UCSD-AML1 (cell line): ENCODE measurements around the gene AKAP13.

Experiments used
- DNase-seq: peaks from one replicate; lab custom pipeline; 2025; ENCODE audit not compliant: unreplicated experiment; lab: John Stamatoyannopoulos, UW

AKAP13 gene

DNA sequence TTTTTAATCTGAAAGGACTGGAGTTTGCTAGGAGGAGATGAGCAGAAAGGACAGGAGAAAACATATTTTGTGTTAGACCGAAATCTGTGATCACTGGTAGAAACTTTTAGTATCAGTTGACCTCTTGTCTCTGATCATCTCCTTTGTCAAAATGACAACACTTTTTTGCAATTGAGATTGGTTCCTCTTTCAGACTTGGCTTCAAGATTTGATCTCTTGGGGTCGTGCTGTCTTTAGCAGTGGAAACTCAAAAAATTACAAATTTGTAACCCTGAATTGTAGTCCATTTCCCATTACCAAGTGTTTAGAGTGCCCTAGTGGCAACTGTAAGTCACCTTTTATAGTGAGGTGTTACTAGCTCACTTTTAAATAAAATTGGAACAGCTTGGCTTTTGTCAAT is 306.9 kb downstream of the AKAP13 start:
- DNase-seq: no peak

- DNase-seq: no peak
These were observed 308.3 kb downstream of the AKAP13 start for GRCh38 chr15:85688711-85689110.

DNA sequence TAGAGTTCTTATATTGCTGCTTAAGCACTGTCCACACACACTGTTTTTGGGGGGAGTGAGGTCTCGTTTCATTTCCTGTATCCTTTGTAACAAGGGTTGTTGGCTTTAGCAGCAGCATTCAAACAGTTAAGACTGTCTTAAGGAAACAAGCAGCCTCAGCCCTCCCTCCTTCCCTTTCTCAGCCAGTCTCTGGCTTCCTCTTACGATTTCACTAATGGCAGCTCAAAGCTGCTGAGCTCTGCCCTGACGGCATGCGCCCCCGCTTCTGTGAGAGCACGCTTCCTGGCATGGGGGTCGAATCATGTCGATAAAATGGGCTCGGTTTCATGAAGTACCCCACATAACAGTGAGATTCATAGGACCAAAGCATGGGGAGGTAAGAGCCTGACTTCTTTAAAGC is 309.3 kb downstream of the AKAP13 start:
- peak; percentile 64 for DNase-seq

DNA sequence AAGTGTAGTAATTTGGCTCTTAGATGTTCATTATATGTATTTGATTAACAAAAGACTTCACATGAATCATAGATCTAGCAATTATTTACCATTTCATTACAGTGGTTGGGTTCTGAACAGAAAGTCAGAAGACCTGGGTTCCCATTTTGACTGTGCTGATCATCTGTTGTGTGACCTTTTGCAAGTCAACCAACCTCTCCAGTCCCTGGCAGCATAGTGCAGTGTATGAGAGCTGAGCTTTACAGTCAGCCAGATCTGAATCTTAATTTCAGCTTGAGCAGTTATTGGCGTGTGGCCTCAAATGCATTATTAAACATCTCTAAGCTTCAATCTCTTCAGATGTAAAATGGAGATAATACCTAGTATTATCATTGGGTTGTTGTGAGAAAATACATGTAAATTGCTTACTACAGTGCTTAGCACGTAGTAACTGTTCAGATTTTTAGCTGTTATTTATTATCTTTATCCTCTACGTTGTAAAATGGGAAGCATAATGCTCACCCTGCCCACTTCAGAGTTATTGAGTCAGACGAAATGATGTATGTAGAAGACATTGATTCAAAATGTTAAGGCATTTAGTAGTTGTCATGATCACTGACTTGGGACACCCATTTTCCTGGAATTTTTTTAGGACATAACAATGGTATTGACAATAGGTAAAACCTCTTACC is 310.3 kb downstream of the AKAP13 start:
- DNase-seq: no peak

GRCh38 chr15:85691350-85692240 is 311.2 kb downstream of the AKAP13 start:
- peak; percentile 23 for DNase-seq

DNA sequence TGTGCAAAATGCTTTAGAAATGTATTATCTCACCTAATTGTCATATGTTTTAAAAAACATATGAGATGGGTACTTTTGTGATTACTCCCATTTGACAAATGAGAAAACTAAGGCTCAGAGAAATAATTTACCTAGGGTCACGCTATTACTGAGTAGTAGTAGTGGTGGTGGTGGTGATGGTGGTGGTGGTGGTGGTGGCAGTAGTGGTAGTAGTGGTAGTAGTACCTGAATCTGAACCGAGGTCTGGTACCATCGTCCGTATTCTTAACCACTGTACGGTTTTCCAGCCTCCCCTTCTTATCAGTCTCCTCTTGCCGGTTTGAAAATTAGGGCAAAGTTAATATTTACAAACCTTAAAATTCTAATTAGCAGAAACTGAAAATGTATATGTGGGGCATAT is 311.9 kb downstream of the AKAP13 start:
- no peak for DNase-seq

GRCh38 chr15:85692873-85693272 is 312.5 kb downstream of the AKAP13 start:
- DNase-seq: no peak

- DNase-seq: no peak
These were observed 312.9 kb downstream of the AKAP13 start for GRCh38 chr15:85693277-85693676.

- no peak for DNase-seq
These were observed 313.7 kb downstream of the AKAP13 start for GRCh38 chr15:85694091-85694490.

GRCh38 chr15:85700767-85701166 is 320.4 kb downstream of the AKAP13 start:
- DNase-seq: no peak

DNA sequence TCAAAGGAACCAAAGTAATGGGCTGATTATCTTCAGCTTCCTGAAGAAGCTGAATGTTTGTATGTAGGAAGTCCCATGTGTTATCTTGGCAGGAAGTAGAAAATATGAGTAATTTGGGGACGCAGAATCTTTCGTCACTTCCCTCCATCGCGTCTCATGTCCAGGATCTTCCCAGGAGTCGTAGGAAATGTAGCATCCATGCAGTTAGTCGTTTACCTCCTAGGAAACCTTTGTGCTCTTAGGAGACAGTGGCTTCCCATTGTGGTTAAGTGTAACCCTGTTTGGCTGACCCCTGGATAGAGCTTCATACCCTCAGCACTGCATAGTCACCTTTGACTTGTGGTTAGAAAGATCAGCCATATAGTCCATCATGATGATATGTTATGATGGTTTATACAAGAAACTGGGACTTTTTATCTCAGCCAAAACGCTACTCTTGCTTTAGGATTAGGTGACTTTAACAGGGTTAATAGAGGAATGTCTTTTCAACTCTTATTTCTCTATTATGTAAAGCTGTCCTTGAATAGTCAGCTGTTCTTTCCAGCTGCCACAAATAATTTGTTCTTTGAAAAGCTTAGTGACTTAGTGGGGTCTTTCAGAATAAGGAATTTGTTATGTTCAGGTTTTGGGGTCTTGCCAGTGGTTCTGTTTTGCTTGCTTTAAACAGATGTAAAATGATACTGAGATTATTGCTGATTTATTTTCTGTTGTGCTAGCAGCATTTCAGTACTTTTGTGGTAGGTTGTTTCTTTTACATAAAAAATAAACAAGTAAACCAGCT is 322.1 kb downstream of the AKAP13 start:
- DNase-seq: peak; percentile 21

GRCh38 chr15:85704066-85704465 is 323.7 kb downstream of the AKAP13 start:
- no peak for DNase-seq

DNA sequence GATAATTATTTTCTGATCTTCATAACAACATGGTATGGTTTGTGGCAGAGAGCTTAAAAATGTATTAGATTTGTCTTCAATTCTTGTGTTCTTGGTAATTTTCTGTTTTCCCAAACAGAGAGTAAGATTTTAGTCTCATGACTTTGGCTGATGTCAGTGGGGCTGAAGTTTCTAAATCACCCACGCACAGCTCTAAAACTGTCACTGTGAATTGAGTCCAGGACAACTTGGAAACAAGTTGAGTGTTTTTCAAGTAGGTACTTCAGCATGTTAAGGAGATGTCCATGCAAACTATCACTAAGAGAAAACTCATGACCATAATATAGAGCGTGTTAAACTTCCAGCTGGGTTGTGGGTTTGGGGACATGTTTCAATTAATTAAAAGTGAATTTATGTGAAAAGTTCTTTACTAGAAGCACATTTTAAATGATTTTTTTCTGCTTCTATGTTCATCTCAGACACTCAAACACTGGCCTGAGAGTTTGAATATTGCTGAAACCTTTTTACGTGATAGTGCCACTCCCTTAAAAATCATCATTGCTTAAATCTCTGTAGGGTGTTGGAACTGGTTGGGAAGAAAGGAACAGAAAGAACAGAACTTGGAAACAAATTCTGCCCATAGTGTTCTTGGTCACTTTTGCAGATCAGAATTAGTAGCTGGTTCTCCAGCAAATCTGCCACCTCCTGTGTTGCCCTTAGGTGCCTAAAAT is 324.5 kb downstream of the AKAP13 start:
- no peak for DNase-seq

- DNase-seq: no peak
These were observed 326.5 kb downstream of the AKAP13 start for GRCh38 chr15:85706779-85707518.

DNA sequence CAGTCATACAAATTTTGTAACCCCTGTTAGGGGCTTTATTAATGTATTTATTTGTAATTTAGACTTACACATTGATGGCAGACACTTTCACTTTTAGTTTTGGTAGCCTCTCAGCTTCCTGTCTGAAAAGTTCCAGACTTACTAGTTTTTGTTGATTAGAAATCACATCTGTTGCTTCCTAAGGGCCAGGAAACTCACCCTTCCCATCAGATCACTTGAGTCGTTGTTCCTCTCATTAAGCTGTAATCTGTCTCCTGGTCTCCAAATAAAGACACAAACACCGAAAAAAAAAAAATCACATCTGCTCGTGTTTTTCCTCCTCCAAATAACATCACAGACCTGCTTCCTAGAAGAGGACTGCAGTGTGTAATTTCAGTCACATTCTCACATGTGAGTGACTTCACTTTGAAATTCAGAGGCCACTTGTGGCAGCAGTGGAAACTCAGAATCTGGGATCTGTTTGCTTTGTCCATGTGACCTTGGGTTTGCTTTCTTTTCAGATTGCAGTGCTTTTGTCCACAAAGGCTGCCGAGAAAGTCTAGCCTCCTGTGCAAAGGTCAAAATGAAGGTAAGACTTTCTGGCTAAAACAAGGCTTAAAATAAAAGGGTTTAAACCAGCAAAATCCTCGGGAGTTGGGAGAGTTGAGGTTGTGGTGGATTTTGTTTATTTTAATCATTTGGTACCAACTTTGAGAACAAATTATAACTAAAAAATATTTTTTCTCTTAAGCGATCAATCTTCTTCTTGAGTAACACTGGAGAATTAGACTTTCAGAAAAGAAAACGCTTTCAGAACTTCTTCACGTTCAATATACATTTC is 327.3 kb downstream of the AKAP13 start:
- DNase-seq: no peak

- no peak for DNase-seq
These were observed 328.1 kb downstream of the AKAP13 start for GRCh38 chr15:85708402-85708941.

DNA sequence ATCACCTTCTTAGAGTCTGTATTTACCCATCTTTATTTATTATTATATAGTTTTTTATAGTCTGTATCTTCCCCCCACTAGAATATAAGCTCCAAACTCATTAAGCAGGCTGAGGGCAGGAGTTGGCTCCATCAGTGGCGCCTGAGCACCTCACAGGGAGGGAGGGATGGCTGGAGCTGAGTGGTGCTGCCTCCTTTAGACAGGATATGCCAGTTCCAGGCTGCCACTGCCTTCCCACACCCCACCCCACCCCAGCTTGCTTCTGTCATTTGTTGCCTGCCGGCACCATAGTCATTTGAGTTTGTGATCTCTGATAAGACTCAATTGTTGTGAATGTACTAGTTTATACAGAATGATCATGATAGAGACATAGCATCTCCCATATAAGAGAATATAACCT is 328.8 kb downstream of the AKAP13 start:
- no peak for DNase-seq

DNA sequence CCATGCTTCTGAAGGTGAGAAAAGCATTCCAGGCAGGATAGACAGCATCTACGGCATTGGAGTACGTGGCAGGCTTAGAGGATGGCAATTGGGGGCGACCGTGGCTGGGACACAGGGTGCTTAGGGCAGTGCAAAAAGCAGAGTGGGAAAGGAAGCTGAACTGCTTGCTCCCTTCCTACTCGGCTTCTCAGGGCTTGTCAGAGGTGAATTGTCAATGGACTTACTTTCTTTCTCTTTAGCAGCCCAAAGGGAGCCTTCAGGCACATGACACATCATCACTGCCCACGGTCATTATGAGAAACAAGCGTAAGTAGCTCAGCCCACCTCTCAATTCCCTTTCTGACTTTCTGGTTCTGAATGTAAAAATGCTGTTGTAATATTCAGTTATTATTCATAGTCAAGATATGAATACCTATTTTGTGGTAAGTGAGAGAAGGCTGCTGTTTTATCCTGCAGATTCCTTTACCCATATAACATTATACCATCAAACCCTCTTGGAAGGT is 330.0 kb downstream of the AKAP13 start:
- DNase-seq: no peak

DNA sequence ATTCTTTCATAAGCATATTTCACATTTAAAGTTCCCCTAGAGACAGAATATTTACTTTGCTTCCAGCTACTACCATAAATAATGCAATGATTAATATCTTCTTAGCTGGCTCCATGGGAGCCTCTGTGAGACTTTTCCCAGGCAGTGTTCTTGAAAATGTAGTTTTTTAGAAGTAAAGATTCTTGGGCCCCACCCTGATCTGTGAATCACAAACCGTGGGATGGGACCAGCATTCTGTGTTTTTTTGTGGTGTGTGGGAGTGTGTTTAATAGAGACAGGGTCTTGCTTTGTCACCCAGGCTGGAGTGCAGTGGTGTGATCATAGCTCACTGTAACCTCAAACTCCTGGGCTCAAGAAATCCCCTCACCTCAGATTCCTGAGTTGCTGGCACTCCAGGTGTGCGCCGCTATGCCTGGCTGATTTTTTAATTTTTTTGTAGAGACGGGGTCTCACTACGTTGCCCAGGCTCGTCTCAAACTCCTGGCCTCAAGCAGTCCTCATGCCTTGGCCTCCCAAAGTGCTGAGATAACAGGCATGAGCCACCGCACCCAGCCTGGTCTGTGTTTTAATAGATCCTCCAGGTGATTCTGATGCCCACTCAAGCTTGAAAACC is 331.3 kb downstream of the AKAP13 start:
- DNase-seq: no peak
